ENCODE data around the gene BFAR. TPM values are rescaled to one million over a fixed set of nuclear protein-coding genes. Genes with fewer than 3 reads are reported as not detected.

BFAR gene
- total and polyA plus RNA-seq, 2 donors (not counting 1 experiment from before 2014, with no cell fraction given), result 30.7 to 72.9 TPM

GRCh38 chr16:14641926-14642325 is 9.2 kb downstream of the BFAR start:
- Mint-ChIP-seq H3K27me3 (no peaks in the 10 kb centered on the region), H3K4me1 (peaks cover 26% of the 10 kb centered on the region), H3K4me3 (no peak overlapping the region), H3K27ac (peak overlapping the region; percentile 15), H3K9me3 (ENCODE audit: insufficient read depth) (no peaks in the 10 kb centered on the region)
- Histone ChIP-seq H3K27me3 (replicated peaks in 1 of 4; ENCODE audit: control extremely low read depth in 1 of 4, control insufficient read depth in 3 of 4, insufficient read depth in 4 of 4, low read length in 3 of 4) (no peaks in the 10 kb centered on the region), H3K9me3 (ENCODE audit: control extremely low read depth in 1 of 3, control insufficient read depth in 2 of 3, insufficient read depth in 1 of 3, low read length in 2 of 3) (no peaks in the 10 kb centered on the region), H4K20me1 (ENCODE audit: control insufficient read depth, insufficient read depth, low read length, poor library complexity, severe bottlenecking) (peaks cover 72% of the 10 kb centered on the region), H3K36me3 (replicated peaks in 1 of 2; ENCODE audit: control extremely low read depth in 1 of 2, control insufficient read depth in 1 of 2, extremely low read depth in 1 of 2, insufficient read depth in 2 of 2, low read length in 1 of 2) (peaks cover 13 to 49% of the 10 kb centered on the region in 2 experiments), H2AFZ (ENCODE audit: insufficient read depth, low read depth, low read length, poor library complexity, severe bottlenecking) (no peak overlapping the region), H3K4me3 (ENCODE audit: control extremely low read depth in 1 of 5, extremely low read depth in 1 of 5, insufficient read depth in 1 of 5, low read depth in 2 of 5, low read length in 4 of 5) (no peak overlapping the region), H3K4me1 (ENCODE audit: control insufficient read depth in 2 of 2, insufficient read depth in 2 of 2, low read length in 2 of 2) (peaks cover 0 to 4% of the 10 kb centered on the region in 2 donors), H3K4me2 (replicated peaks; ENCODE audit: low read depth, low read length, poor library complexity, severe bottlenecking) (no peak overlapping the region), H3K9ac (ENCODE audit: low read length) (no peak overlapping the region), H3K27ac (ENCODE audit: low read length in 2 of 2) (peak overlapping the region in 1 of 2 donors; percentile 3), H3K79me2 (ENCODE audit: control insufficient read depth, insufficient read depth, low read length) (peaks cover 96% of the 10 kb centered on the region)
- TF ChIP-seq EZH2 (IDR thresholded peaks at IDR 0.05; ENCODE audit: borderline replicate concordance, insufficient read depth, low read depth, low read length, poor library complexity, severe bottlenecking) (no peak), CTCF (IDR thresholded peaks at IDR 0.05) (no peak)
- CTCF ChIA-PET, result no interaction called here
- POLR2A ChIA-PET, result no interaction called here
- intact Hi-C loops (cut with micrococcal nuclease), result no loop called here
- no peak for ATAC-seq (ENCODE audit: low read depth)
- 92% methylated on average over 3 of the region's 7 CpGs for WGBS (ENCODE audit: insufficient coverage)
- DNase-seq, result no peak

DNA sequence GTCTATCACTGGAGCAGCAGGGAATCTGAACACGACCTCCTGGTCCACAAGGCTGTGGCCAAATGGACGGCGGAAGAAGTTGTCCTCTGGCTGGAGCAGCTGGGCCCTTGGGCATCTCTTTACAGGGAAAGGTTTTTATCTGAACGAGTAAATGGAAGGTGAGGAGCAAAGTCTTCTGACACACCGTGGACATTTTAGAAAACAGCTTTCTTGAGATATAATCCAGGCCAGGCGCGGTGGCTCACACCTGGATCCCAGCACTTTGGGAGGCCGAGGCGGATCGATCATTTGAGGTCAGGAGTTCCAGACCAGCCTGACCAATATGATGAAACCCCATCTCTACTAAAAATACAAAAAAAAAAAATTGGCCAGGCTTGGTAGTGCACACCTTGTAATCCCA is 17.1 kb downstream of the BFAR start:
- peaks cover 23 to 74% of the 10 kb centered on the region in 2 experiments for H3K36me3 ChIP-seq (replicated peaks in 1 of 2; ENCODE audit: control extremely low read depth in 1 of 2, control insufficient read depth in 1 of 2, extremely low read depth in 1 of 2, insufficient read depth in 2 of 2, low read length in 1 of 2)
- H3K9me3 ChIP-seq (ENCODE audit: control extremely low read depth in 1 of 3, control insufficient read depth in 2 of 3, insufficient read depth in 1 of 3, low read length in 2 of 3), result no peaks in the 10 kb centered on the region
- 98% methylated on average over 8 of the region's 10 CpGs for WGBS (ENCODE audit: insufficient coverage)
- peaks cover 29% of the 10 kb centered on the region for H3K79me2 ChIP-seq (ENCODE audit: control insufficient read depth, insufficient read depth, low read length)
- H3K27me3 Mint-ChIP-seq, result no peaks in the 10 kb centered on the region
- H3K27ac ChIP-seq (ENCODE audit: low read length in 2 of 2), result no peak overlapping the region
- ChIA-PET CTCF (no interaction called here), POLR2A (no interaction called here)
- H3K27ac Mint-ChIP-seq, result no peak overlapping the region
- no peaks in the 10 kb centered on the region for H3K9me3 Mint-ChIP-seq (ENCODE audit: insufficient read depth)
- no peak overlapping the region for H3K4me2 ChIP-seq (replicated peaks; ENCODE audit: low read depth, low read length, poor library complexity, severe bottlenecking)
- H2AFZ ChIP-seq (ENCODE audit: insufficient read depth, low read depth, low read length, poor library complexity, severe bottlenecking), result no peak overlapping the region
- TF ChIP-seq CTCF (IDR thresholded peaks at IDR 0.05), result no peak
- TF ChIP-seq EZH2 (IDR thresholded peaks at IDR 0.05; ENCODE audit: borderline replicate concordance, insufficient read depth, low read depth, low read length, poor library complexity, severe bottlenecking), result no peak
- H3K4me3 Mint-ChIP-seq, result no peak overlapping the region
- no peaks in the 10 kb centered on the region for H3K27me3 ChIP-seq (replicated peaks in 1 of 4; ENCODE audit: control extremely low read depth in 1 of 4, control insufficient read depth in 3 of 4, insufficient read depth in 4 of 4, low read length in 3 of 4)
- no peak overlapping the region for H3K4me3 ChIP-seq (ENCODE audit: control extremely low read depth in 1 of 5, extremely low read depth in 1 of 5, insufficient read depth in 1 of 5, low read depth in 2 of 5, low read length in 4 of 5)
- DNase-seq (no peak), ATAC-seq (ENCODE audit: low read depth) (no peak)
- H3K4me1 ChIP-seq (ENCODE audit: control insufficient read depth in 2 of 2, insufficient read depth in 2 of 2, low read length in 2 of 2), result no peaks in the 10 kb centered on the region
- H4K20me1 ChIP-seq (ENCODE audit: control insufficient read depth, insufficient read depth, low read length, poor library complexity, severe bottlenecking), result peaks cover 22% of the 10 kb centered on the region
- intact Hi-C loops (cut with micrococcal nuclease), result no loop called here
- no peak overlapping the region for H3K9ac ChIP-seq (ENCODE audit: low read length)
- peaks cover 2% of the 10 kb centered on the region for H3K4me1 Mint-ChIP-seq

Data from B cell (primary cell).